ENCODE results near the gene WDR35.
A peak's percentile ranks its signal among the peaks of the same experiment; 100 is the strongest.

WDR35 gene

DNA sequence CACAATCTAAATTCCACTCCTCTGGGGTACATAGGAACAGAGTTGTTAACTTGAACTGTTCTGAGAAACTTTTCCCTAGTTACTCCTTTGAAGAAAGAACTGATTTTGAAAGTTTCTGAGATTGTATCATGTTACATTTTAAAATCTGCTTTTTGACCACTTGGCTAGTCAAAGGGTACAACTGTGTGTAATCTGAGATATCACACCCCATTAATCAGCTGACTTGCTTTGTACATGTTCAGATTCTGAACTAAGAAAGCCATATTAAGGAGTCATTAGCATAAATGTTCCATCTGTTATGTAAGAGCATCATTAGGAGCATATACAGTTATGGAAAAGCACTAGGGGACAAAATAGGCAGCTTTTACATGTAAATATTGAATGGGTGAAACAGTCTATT, 3.8 kb upstream of the WDR35 start:
- no peak overlapping the region for H3K4me3 ChIP-seq (ENCODE audit: low read depth, low read length)
- TF ChIP-seq, protein P1, sequence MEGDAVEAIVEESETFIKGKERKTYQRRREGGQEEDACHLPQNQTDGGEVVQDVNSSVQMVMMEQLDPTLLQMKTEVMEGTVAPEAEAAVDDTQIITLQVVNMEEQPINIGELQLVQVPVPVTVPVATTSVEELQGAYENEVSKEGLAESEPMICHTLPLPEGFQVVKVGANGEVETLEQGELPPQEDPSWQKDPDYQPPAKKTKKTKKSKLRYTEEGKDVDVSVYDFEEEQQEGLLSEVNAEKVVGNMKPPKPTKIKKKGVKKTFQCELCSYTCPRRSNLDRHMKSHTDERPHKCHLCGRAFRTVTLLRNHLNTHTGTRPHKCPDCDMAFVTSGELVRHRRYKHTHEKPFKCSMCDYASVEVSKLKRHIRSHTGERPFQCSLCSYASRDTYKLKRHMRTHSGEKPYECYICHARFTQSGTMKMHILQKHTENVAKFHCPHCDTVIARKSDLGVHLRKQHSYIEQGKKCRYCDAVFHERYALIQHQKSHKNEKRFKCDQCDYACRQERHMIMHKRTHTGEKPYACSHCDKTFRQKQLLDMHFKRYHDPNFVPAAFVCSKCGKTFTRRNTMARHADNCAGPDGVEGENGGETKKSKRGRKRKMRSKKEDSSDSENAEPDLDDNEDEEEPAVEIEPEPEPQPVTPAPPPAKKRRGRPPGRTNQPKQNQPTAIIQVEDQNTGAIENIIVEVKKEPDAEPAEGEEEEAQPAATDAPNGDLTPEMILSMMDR (IDR thresholded peaks at IDR 0.05; ENCODE audit: low read depth, low read length, missing control alignments) = no peak

GRCh38 chr2:19991895-19992294, 2.0 kb upstream of the WDR35 start:
- TF ChIP-seq, protein P1 (IDR thresholded peaks at IDR 0.05; ENCODE audit: low read depth, low read length, missing control alignments) = no peak
- DNase-seq (ENCODE audit: low read depth) = no peak
- H3K4me3 ChIP-seq (ENCODE audit: low read depth, low read length) = no peak overlapping the region

More for the DNA sequence above, 3.8 kb upstream of the WDR35 start:
- DNase-seq (ENCODE audit: low read depth) = no peak

GRCh38 chr2:19990416-19990728, 467 bp upstream of the WDR35 start:
- TF ChIP-seq, protein P1 (IDR thresholded peaks at IDR 0.05; ENCODE audit: low read depth, low read length, missing control alignments) = no peak

GRCh38 chr2:19989342-19989666, 601 bp downstream of the WDR35 start:
- H3K4me3 ChIP-seq (ENCODE audit: low read depth, low read length) = peak overlapping the region; percentile 94
- TF ChIP-seq, protein P1 (IDR thresholded peaks at IDR 0.05; ENCODE audit: low read depth, low read length, missing control alignments) = no peak
- DNase-seq (ENCODE audit: low read depth) = no peak

More at GRCh38 chr2:19990416-19990728, 467 bp upstream of the WDR35 start:
- peak overlapping the region; percentile 94 for H3K4me3 ChIP-seq (ENCODE audit: low read depth, low read length)
- no peak for DNase-seq (ENCODE audit: low read depth)

DNA sequence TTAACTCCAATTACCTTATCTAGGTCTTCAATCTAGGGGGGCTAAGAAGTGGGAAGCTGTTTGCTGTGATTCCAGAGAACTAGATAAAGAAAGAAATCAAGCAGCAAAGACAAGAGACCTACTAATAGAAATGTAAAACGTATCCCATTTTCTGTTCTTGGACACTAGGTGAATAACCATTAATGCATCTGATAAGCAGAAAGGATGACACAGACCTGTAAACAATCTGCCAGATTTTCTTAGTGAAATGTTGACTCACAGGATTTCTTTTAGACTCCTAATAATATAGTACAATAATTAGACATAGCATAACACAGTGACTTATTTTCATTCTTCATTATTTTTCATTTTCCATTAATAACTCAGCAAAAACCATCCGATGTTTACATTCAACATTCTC, 1.3 kb downstream of the WDR35 start:
- no peak overlapping the region for H3K4me3 ChIP-seq (ENCODE audit: low read depth, low read length)
- no peak for DNase-seq (ENCODE audit: low read depth)
- TF ChIP-seq, protein P1 (IDR thresholded peaks at IDR 0.05; ENCODE audit: low read depth, low read length, missing control alignments) = no peak

- TF ChIP-seq, protein P1 (IDR thresholded peaks at IDR 0.05; ENCODE audit: low read depth, low read length, missing control alignments) = no peak
- peak; percentile 26 for DNase-seq (ENCODE audit: low read depth)
- H3K4me3 ChIP-seq (ENCODE audit: low read depth, low read length) = no peak overlapping the region
Observed at GRCh38 chr2:19987936-19988335, 2.0 kb downstream of the WDR35 start.

GRCh38 chr2:19982268-19982667, 7.6 kb downstream of the WDR35 start:
- TF ChIP-seq, protein P1 (IDR thresholded peaks at IDR 0.05; ENCODE audit: low read depth, low read length, missing control alignments) = no peak
- H3K4me3 ChIP-seq (ENCODE audit: low read depth, low read length) = no peak overlapping the region
- no peak for DNase-seq (ENCODE audit: low read depth)
